ENCODE results near the gene PRPF8.

GRCh38 chr17:1705004-1705403 lies 20.3 kb upstream of the PRPF8 start:
- TF ChIP-seq CTCF (IDR thresholded peaks at IDR 0.05 in 2 of 3, conservative IDR thresholded peaks at IDR 0.05 in 1 of 3; ENCODE audit: control insufficient read depth in 2 of 3, extremely low read depth in 1 of 3, insufficient read depth in 1 of 3, low read depth in 3 of 3, low read length in 3 of 3) (no peak), POLR2A (IDR thresholded peaks at IDR 0.05; ENCODE audit: low read depth, low read length) (no peak)
